HG03457 (cell line): Measurements from ENCODE around the gene SAMD15.
"Not testable (repeated sequence)": the region's sequence is repeated elsewhere in the genome, so short reads cannot be mapped to it uniquely, and the experiment has no call there.

Experiments
- ATAC-seq: cut with Tn5 transposase; IDR thresholded peaks from one replicate; pipeline ENCODE4 v1.9.1; 2021; ENCODE audit warnings: moderate number of reproducible peaks; ENCODE audit not compliant: unreplicated experiment

SAMD15 gene

DNA sequence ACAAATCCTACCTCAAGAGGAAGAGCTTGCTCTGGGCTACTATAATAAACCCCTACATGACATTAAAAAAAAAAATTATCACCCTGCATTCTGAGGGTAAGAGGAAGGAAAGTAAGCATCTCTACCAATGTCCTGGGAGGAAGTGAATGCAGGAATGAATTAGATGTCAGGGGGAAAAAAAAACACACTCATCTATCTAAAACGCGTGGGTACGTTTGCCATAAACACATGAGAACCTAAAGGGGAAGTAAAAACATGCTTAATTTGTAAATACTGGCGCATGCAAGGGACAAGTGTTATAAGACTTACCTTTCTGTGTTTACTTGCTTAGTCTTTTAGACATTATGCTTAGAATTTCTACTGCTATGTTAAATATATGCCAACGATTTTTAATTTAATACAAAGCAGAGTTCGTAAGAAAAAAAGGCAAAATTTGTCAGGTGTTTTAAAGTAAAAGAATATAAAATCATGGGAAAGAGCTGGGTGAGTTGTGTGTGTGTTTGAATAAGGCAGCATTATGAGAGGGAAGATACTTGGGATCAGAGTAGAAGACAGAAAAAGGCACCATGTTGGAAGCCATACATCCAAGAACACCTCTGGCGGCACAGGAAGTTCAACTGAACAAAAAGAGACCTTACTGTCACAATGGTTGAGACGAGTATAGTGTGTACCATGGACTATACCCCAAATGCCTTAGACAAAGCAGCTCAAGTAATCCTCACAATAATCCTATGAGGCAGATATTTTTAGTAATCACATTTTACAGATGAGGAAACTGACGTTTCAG, 1.8 kb upstream of the SAMD15 start:
- ATAC-seq, result no peak

DNA sequence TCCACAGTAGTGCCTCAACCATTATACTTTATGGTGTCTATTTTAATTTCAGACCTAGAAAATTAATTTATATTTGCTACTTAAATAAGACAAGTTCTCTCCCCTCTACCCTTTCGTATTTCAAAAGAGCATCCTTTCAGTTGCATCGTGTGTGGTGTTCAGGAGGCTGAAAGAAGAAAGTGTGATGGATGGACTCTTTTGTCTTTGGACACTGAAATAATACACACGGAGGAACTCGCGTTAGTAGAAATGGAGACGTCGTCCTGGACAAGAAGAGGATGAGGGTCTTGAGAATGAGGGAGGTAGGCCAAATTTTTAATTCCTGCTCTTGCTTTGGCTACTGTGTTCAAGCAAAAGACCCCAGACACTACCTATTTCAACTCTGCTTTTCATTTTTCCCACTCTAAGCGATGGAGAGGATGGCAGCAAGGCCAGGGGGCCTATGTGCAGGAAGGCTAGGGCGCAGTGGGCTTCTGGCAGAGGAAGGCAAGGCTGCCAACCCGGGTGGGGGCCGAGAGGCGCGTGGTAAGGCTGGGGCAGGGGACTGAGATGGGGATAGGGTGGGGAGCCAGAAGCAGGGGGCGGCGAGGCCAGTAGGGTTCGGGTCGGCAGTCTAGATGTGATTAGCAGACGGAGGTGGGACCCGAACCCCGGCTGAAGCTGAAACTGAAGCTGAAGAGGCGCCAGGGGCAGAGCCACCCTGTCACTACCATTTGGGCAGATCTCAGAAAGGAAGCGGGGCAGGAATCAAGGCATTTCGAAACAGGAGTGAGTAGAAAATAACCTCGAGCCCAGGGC, 1.0 kb upstream of the SAMD15 start:
- peak; percentile 9 for ATAC-seq

DNA sequence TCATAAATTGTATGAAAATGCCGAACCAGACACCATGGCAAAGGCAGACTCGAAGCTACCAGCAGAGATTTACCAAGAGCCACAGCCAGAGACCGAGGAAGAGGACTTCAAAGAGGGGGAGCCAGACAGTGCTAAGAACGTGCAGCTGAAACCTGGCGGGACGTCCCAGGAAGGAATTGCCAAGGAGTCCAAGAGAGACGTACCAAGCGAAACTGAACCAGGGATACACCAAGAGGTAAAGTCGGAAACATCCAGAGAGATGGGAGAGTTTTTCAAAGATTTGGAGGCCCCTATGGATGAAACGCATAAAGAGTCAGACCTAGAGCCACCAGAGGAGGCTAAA, 294 bp downstream of the SAMD15 start:
- no peak for ATAC-seq

DNA sequence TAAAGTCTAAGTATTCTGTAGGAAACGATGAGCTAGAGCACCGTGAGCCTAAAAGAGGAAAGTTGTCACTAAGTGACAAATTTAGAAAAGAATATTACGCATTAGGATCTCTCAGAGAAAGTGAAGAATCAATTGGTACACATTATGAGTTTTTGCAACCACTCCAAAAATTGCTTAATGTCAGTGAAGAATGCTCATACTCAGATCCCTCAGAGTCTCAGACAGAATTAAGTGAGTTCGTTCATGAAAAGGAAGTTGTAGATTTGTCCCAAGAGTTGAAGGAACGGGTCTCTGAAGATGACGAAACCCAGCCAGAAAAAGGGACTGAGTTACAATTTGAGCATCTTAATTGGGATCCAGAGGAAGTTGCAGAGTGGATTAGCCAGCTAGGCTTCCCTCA, 1.5 kb downstream of the SAMD15 start:
- ATAC-seq, result no peak

DNA sequence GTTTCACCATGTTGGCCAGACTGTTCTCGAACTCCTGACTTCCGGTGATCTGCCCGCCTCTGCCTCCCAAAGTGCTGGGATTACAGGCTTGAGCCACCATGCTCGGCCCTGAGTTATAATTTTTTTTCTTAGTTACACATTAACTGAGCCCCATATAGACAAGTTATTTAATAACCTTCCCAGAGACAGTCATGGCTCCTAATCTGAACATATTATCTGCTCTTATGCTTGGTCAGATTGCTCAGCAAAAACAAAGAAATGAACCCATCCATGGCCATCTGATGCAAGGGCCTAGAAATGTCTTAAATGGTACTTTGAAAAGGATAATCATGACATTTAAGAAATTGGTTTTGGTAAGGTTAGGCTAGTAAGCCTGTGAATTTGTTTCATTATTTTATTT, 13.0 kb downstream of the SAMD15 start:
- no peak for ATAC-seq

DNA sequence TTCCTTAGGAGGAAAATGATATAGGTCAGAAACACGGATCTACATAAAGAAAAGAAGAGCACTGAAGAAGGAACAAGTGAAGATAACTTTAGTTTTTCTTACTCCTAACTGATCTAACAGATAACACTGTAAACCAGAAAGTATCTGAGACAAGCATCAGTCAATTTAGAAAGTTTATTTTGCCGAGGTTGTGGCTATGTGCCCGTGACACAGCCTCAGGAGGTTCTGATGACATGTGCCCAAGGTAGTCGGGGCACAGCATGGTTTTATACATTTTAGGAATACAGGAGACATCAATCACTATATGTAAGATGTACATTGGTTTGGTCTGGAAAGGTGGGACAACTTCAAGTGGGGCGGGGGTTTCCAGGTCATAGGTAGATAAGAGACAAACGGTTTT, 23.0 kb downstream of the SAMD15 start:
- no peak for ATAC-seq

DNA sequence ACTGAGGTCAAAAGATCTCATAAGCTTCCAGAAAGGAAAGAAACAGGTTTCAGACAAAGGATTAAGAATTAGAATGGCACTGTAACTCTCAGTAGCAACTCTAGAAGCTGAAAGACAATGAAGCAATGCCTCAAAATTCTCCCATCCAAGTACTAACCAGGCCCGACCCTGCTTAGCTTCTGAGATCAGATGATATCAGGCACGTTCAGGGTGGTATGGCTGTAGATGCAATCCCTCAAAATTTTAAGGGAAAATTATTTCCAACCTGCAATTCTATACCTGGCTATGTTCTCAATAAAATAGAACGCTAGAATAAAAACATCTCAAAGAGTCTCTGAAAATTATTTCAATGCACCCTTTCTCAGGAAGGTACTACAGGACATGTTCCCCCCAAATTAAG, 26.6 kb downstream of the SAMD15 start:
- ATAC-seq, result no peak

DNA sequence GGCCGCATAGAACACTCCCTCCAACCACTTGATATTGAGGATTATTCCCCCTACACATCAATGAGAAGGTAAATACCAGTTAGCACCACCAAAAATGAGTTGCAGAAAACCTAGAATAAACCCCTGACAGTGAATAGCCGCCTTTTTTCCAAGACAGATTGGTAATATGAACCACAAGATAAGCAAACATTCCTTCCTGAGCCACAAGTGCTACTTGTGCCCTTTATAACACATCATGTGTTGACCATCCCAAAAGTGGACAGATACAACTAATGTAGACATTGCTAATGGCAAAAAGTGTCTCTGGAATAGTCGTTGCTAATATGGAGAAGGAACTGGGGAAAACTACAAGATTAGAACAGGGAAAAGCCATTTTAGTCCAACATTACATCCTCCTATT, 28.9 kb downstream of the SAMD15 start:
- no peak for ATAC-seq

GRCh38 chr14:77406718-77407117, 29.5 kb downstream of the SAMD15 start:
- ATAC-seq, result no peak

DNA sequence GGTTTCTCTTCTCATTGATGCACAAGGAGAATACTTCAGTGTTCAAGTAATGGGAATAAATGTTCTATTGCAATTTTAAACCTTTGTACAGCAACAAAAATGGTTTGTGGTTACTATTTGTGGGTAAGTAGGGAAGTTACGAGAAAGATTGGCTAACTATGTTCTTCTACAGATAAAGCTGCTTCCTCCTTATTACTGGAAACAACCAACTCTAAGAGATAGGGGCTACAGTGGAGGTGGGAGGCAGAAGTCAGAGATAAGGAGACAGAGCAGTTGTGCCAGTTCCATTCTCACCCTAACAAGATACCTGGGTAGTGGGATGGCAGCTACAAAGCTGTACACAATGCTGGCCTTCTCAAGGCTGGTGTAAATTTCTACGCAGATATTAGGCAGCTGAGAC, 30.0 kb downstream of the SAMD15 start:
- ATAC-seq, result no peak

DNA sequence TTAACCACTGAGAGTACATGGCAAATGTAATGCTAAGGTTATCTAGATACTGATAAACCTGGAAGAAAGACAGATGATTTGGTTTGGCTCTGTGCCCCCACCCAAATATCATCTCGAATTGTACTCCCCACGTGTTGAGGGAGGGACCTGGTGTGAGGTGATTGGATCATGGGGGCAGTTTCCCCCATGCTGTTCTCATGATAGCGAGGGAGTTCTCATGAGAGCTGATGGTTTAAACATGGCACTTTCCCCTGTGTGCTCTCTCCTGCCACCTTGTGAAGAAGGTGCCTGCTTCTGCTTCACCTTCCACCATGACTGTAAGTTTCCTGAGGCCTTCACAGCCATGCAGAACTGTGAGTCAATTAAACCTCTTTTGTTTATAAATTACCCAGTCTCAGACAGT, 32.0 kb downstream of the SAMD15 start:
- ATAC-seq, result no peak

- not testable (repeated sequence) for ATAC-seq
These were observed 38.3 kb downstream of the SAMD15 start for GRCh38 chr14:77415403-77416030.

DNA sequence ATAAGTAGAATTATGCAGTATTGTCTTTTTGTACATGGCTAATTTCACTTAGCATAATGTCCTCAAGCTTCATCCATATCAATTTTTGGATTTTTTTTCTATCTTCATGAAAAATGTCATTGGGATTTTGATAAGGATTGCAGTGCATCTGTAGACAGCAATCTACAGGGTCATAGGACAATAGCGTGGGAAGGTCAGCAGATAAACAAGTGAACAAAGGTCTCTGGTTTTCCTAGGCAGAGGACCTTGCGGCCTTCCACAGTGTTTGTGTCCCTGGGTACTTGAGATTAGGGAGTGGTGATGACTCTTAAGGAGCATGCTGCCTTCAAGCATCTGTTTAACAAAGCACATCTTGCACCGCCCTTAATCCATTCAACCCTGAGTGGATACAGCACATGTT, 38.9 kb downstream of the SAMD15 start:
- ATAC-seq, result not testable (repeated sequence)

- no peak for ATAC-seq
These were observed 39.7 kb downstream of the SAMD15 start for GRCh38 chr14:77416836-77417235.

GRCh38 chr14:77421201-77421600, 44.0 kb downstream of the SAMD15 start:
- no peak for ATAC-seq

- no peak for ATAC-seq
These were observed 46.2 kb downstream of the SAMD15 start, which contains the start of gene NOXRED1 for GRCh38 chr14:77423423-77423822. TSS of gene NOXRED1 (minus strand) at chr14:77423523. CDS start at chr14:77422889, 634 bp downstream.

DNA sequence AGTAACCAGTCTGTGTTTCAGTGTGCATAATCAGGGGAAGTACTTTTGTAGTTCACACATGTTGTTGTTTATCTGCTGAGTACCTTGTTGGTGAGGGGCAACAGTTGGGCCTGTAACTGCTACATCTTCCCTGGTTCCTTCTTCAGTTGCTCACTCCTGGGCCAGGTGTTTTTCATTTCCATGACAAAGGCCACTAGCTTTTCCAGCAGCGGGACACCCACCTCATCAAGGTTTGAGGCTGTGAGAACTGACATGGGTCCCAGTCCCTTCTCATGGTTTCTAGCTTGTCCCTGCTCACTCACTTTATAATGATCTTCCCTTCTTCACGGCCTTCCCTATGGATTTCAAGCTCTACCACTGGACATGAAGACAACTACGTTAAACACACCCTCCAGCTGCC, 47.7 kb downstream of the SAMD15 start:
- no peak for ATAC-seq

GRCh38 chr14:77426396-77426795, 49.2 kb downstream of the SAMD15 start:
- ATAC-seq, result no peak

- no peak for ATAC-seq
These were observed 58.9 kb downstream of the SAMD15 start for GRCh38 chr14:77436042-77436441.

DNA sequence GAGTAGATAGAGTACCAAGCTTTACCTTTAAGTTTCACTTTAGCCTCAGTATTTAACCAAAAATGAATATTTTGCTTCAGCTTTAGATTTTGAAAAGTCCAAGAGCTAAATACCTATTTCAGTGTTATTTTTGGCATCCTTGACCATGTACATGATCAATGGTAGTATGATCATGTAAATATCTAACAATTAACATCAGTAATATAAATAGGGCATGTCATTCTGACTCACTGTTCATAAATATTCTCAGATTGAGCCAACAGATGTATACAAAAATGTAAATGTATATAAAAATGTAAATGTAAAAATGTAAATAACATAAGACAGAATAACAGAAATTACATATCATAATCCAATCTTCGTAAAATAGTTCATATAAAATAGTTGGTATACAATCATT, 61.4 kb downstream of the SAMD15 start:
- no peak for ATAC-seq

DNA sequence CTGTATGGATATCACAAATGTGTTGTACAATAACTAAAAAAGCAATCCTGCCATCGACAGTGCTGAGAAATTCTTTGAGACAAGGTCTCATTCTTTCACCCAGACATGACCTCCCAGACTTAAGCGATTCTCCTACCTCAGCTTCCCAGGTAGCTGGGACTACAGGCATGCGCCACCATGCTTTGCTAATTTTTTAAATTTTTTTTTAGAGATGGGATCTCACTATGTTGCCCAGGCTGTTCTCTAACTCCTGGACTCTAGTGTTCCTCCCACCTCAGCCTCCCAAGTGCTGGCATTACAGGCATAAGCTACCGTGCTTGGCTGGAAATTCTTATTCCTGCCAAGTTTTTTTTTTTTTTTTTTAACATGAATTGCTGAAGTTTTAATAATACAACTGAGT, 62.7 kb downstream of the SAMD15 start:
- ATAC-seq, result no peak
